Activated naive CD4-positive, alpha-beta T cell treated with anti-CD3 and anti-CD28 coated beads, Interleukin-2, amount 50 U/mL, for 16 hours (primary cell): ENCODE measurements around the gene ARAP2.

ENCODE experiments used
- DNase-seq: peaks from one replicate; pipeline ENCODE4 v3.0.0-alpha.2; 2020

Gene ARAP2

GRCh38 chr4:36099509-36099908 is 144.8 kb downstream of the ARAP2 start:
- no peak for DNase-seq

GRCh38 chr4:36094995-36095394 is 149.3 kb downstream of the ARAP2 start:
- no peak for DNase-seq

GRCh38 chr4:36091997-36092396 is 152.3 kb downstream of the ARAP2 start:
- DNase-seq, result no peak

- DNase-seq, result no peak
Measured at GRCh38 chr4:36088542-36088941, 155.8 kb downstream of the ARAP2 start.

GRCh38 chr4:36086261-36086786 is 158.0 kb downstream of the ARAP2 start:
- no peak for DNase-seq

GRCh38 chr4:36082817-36083216 is 161.5 kb downstream of the ARAP2 start:
- no peak for DNase-seq

GRCh38 chr4:36081185-36081584 is 163.1 kb downstream of the ARAP2 start:
- no peak for DNase-seq

- DNase-seq, result no peak
Measured at GRCh38 chr4:36079666-36080065, 164.6 kb downstream of the ARAP2 start.

- no peak for DNase-seq
Measured at GRCh38 chr4:36078319-36078718, 166.0 kb downstream of the ARAP2 start.

GRCh38 chr4:36072529-36072928 is 171.8 kb downstream of the ARAP2 start:
- no peak for DNase-seq

- DNase-seq, result no peak
Measured at GRCh38 chr4:36067116-36067515, 177.2 kb downstream of the ARAP2 start.

- DNase-seq, result no peak
Measured at GRCh38 chr4:36065274-36065871, 178.9 kb downstream of the ARAP2 start.

- DNase-seq, result no peak
Measured at GRCh38 chr4:36064117-36064516, 180.2 kb downstream of the ARAP2 start.

- no peak for DNase-seq
Measured at GRCh38 chr4:36056136-36056535, 188.2 kb downstream of the ARAP2 start.

- DNase-seq, result no peak
Measured at GRCh38 chr4:36054694-36055422, 189.5 kb downstream of the ARAP2 start.

GRCh38 chr4:36053930-36054329 is 190.4 kb downstream of the ARAP2 start:
- no peak for DNase-seq

GRCh38 chr4:36051634-36052033 is 192.7 kb downstream of the ARAP2 start:
- DNase-seq, result no peak

- no peak for DNase-seq
Measured at GRCh38 chr4:36046026-36046425, 198.3 kb downstream of the ARAP2 start.

- DNase-seq, result no peak
Measured at GRCh38 chr4:36043901-36044300, 200.4 kb downstream of the ARAP2 start.

GRCh38 chr4:36043241-36043640 is 201.1 kb downstream of the ARAP2 start:
- DNase-seq, result no peak

- no peak for DNase-seq
Measured at GRCh38 chr4:36042122-36042970, 202.0 kb downstream of the ARAP2 start.

GRCh38 chr4:36041340-36041739 is 203.0 kb downstream of the ARAP2 start:
- no peak for DNase-seq

GRCh38 chr4:36039026-36039425 is 205.3 kb downstream of the ARAP2 start:
- DNase-seq, result no peak

GRCh38 chr4:36038491-36038890 is 205.8 kb downstream of the ARAP2 start:
- no peak for DNase-seq
